Right lung (tissue), 5 donors: ENCODE data around the gene PDCD1. TPM values are rescaled to one million over a fixed set of nuclear protein-coding genes. Genes with fewer than 3 reads are reported as not detected.

ENCODE experiments used
- DNase-seq, 2 donors: peaks; one replicate each; pipeline ENCODE4 v3.0.0-alpha.2; 2013
- polyA plus RNA-seq, 5 donors: library from polyadenylated mRNA; unstranded; fragments of 120-200 nt; gene quantifications; one replicate each; pipeline versions ENCODE4 v1.2.1 to v1.2.3, GENCODE V29; 2013; ENCODE audit warnings: inconsistent platforms in 1 of 5, low replicate concordance in 1 of 5; ENCODE audit not compliant: insufficient read length in 5 of 5, insufficient read depth in 1 of 5

The PDCD1 gene
- polyA plus RNA-seq, 5 donors = 0.17 to 0.46 (median 0.30) TPM

DNA sequence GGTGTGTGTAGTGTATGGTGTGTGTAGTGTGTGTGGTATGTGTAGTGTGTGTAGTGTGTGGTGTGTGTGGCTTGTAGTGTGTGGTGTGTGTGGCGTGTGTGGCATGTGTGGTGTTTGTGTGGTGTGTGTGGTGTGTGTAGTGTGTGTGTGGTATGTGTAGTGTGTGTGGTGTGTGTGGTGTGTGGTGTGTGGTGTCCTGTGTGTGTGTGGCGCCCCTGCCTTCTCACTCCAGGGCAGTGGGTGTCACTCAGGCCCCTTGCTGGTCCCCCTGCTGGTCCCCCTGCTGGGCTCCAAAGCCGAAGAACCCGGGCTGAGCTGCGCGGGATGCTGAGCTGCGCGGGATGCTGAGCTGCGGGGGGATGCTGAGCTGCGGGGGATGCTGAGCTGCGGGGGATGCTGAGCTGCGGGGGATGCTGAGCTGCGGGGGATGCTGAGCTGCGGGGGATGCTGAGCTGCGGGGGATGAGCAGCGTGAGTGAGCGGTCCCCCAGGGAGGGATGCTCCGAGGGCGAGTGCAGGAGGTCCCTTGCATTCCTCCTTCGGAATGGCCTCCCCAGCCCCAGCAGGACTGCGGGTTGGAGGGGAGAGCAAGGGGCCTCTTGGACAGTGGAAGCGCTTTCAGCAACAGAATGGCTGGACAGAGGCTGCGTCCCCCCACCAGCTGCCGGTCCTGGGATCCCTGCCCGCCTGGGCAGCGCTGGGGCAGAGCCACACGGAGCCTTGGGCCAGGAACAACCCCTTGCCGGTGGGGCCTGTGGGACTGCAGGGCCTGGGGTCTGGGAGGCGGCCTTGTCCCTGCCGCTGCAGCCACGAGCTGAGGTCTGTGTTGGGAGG lies 7.5 kb upstream of the PDCD1 start:
- DNase-seq = no peak

DNA sequence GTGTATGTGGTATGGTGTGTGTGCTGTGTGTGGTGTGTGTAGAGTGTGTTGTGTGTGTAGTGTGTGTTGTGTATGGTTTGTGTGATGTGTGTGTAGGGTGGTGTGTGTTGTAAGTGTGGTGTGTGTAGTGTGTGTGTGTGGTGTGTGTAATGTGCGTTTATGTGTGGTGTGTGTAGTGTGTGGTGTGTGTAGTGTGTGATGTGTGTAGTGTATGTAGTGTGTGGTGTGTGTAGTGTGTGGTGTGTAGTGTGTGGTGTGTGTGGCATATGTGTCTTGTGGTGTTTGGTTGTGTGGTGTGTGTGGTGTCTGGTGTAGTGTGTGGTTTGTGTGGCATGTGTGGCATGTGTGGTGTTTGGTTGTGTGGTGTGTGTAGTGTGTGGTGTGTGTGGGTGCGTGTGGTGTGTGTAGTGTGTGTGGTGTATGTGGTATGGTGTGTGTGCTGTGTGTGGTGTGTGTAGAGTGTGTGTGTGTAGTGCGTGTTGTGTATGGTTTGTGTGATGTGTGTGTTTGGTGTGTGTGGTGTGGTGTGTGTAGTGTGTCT lies 6.8 kb upstream of the PDCD1 start:
- no peak for DNase-seq

- DNase-seq = no peak
Measured at GRCh38 chr2:241864850-241865213, 6.1 kb upstream of the PDCD1 start.

DNA sequence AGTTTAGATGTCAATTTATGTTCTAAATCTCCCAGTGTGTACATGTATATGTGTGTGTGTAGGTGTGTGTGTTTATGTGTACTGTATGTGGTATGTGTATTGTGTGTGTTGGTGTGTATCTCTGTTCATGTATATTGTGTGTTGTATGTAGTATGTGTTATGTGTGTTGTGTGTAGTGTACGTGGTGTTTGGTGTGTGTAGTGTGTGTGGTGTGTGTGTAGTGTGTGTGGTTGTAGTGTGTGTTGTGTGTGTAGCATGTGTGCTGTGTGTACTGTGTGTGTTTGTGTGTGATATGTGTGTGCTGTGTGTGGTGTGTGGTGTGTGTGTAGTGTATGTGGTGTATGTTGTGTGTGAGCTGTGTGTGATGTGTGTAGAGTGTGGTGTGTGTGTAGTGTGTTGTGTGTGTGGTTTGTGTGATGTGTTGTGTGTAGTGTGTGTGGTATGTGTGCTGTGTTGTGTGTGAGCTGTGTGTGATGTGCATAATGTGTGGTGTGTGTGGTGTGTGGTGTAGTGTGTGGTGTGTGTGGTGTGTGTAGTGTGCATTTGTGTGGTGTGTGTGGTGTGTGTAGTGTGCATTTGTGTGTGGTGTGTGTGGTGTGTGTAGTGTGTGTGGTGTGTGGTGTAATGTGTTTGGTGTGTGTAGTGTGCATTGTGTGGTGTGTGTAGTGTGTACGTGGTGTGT lies 5.6 kb upstream of the PDCD1 start:
- no peak for DNase-seq

DNA sequence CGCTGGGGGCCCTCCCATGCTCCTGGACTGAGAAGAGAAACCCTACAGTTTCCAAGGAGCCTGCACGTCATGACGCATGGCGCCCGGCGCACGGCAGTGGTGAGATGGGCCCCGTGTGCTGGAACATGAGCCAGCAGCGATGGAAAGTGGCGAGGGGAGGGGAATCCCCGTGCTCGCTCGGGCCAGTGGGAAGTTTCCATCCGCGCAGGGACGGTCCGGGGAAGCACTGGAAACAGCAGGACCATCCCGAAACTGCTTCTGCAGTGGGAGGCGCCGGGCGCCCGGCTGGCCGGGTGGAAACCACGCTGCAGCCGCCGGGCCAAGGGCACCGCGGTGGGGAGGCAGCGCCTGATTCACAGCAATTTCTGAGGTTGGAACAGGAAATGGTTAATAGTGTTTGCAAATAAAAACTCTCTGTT lies 4.9 kb upstream of the PDCD1 start:
- peak in 1 of 2 donors; percentile 19 for DNase-seq

DNA sequence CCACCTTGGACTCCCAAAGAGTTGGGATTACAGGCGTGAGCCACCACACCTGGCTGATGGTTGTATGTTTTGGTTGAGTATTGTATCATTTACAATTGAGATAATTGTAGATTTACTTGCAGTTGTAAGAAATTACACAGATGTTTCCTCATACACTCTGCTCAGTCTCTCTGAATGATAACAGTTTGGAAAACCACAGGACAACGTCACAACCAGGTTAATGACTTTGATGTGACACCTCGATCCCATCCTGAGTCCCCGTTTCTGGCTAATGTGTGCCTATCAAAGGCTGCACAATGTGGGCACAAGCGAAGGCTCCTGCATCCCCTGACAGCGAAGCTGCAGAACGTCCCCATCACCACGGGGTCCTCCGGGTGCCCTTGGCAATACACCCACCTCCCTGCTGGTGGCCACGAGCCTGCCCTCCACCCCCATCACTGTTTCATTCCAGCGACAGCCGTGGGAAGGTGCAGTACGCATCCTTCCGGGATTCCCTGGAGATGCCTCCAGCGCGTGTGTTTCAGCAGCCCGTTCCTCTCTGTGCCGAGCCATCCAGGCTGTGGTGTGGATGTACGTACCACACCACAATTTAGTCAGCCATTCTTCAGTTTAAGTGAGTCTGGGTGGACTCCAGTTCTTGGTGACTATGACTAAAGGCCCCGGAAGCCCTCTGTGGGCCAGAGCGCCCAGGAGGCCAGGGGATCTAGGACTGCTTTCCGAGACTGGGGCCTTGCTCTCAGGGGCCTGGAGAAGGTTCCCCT lies 4.3 kb upstream of the PDCD1 start:
- no peak for DNase-seq

DNA sequence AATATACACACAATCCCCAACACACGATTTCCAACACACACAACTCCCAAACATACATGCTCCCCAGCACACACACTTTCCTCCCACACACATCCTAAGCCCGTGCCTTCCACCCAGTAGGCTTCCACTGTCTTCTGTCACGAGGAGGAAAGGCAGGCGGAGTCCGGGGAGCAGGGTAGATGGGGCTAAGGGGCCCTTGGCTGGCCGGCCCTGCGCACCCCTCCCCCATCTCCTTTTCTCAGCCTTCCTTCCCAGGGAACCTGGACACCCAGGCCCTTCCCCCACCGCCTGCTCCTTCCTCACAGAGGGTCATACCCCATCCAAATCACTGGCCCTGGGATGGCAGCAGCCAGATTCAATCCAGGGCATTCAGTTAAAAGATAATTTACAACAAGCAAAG lies 3.4 kb upstream of the PDCD1 start:
- DNase-seq = no peak

- no peak for DNase-seq
Measured at GRCh38 chr2:241861264-241861663, 2.6 kb upstream of the PDCD1 start.

GRCh38 chr2:241860184-241861078 lies 1.7 kb upstream of the PDCD1 start:
- no peak for DNase-seq

GRCh38 chr2:241859436-241860183 lies 916 bp upstream of the PDCD1 start:
- DNase-seq = peak; percentile 49 to 72

DNA sequence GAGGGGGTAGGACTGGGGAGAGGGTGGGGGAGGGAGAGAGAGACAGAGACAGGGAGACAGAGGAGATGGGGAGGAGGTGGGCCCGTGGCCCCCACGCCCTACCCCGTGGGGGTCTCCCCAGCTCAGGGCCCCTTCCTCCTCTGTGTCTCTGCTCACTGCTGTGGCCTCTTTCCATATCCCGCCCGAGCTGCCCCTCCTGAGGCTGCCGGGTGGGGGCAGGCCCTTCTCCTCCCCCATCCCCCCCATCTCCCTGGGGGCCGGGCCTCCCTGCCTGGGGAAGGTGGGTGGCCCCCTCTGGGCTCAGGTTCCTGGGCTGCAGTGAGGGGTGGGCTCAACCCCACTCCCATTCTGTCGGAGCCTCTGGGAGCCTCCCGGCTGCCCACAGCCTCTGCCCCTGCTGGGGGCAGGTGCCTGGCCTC lies 332 bp upstream of the PDCD1 start:
- no peak for DNase-seq

GRCh38 chr2:241857572-241858121 lies 1.0 kb downstream of the PDCD1 start:
- DNase-seq = no peak

- DNase-seq = no peak
Measured at GRCh38 chr2:241857041-241857541, 1.6 kb downstream of the PDCD1 start.

GRCh38 chr2:241855888-241856422 lies 2.7 kb downstream of the PDCD1 start:
- DNase-seq = no peak

DNA sequence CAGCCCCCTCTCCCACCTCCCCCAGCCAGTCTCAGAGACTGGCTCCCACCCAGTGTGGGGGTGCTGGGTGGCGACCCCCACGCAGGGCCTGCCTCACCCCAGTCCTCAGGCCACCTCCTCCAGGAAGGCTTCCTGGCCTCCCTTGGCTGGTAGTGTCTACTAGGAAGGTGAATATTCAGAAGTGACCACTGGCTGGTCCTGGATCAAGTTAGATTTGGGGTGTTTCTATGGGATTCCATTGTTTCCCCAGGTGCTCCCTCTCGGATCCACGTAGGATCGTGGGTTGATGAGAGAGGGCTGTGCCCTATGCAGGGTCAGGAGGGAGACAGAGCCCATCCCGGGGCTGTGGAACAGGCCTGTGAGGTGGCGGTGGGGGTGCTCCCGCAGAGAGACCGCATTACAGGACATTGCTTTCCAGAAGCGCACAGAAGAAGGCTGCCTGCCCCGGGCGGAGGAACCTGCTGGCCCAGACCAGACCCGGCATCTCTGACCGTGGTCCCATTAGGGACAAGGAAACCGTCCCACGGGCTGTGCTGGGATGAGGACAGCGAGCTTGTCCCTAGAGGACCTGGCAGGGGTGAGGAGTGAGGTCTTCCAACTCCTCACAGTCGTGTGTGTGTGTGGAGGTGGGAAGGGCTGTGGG lies 3.3 kb downstream of the PDCD1 start:
- DNase-seq = no peak

DNA sequence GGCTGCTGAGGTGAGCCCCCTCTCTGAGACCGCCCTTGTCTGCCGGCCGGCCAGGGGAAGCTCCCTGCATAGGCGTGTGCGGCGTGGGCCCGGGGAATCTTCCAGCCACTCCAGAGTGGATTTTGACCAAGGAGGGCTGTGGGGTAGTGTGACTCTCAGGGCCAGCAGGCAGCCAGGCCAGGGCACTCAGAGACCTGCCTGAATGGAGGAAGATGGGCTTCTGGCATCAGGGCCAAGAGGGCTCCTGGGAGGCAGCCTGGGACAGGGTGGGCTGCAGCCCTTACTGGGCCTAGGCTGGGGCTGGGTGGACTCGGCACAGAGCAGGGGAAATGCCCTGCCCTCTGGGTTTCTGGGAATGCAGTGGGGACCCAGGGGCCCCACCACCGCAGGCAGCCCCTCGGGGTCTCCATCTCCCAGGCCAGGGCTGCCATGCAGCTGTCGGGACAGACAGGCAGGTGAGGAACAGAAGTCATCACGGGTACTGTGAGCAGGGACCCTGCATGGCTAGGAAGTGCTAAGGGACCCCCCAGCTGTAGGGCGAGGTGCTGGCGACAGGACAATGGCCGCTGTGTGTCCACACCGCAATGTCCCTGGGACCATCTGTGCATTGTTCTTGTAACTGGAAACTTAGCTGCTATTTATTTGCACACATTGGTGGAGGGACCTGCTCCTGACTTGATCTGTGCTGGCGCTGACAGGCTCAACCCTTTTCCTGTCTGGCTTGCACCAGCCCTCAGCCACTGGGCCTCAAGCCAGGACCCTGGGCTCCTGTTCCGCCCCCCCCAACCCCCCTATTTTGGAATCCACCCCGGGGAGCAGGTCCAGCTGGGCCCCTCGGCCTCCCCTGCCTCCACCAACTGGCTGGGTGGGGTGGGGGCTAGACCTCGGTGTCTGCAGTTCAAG lies 4.1 kb downstream of the PDCD1 start:
- no peak for DNase-seq

DNA sequence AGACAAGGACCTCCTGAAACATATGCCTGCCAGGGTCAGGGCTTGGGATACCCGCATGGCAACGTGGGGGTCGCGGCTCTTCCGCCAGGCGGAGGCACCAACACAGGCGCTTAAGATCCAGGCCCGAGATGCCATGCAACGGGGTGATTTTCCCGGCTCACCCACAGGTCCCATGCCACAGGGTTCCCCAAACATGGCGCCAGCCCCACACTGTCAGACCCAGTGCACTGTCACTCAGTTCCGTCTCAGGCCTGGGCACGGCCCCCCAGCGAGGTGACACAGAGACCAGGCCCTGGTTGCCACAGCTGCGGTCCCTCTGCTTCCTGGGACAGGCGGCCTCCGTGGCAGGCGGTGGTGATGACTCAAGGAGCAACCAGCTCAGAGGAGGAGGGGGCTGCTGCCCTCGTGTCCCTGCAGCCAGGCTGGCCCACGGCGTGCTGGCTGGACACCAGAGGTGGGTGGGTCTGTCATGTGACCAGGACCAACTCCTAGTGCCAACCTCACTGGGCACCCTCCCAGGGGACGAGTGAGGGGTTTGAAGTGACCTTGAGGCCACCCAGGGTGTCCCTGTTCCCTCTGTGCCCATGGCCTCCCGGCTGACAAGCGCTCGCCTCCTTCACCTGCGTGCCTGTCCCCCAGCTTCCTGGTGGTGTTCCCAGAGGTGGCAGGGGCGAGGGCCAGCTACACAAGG lies 4.9 kb downstream of the PDCD1 start:
- DNase-seq = no peak
